GM12864 (cell line): ENCODE measurements around the gene DAB2.

ENCODE experiments used
- DNase-seq: peaks from one replicate; pipeline ENCODE4 v3.0.0-alpha.2; 2011; ENCODE audit warnings: low read depth
- H3K4me3 ChIP-seq: 2 replicates; pipeline ENCODE4 v1.5.1; 2011; ENCODE audit warnings: mild to moderate bottlenecking, low read depth, low read length, control low read depth
- CTCF ChIP-seq: IDR thresholded peaks from 2 replicates; pipeline ENCODE4 v1.5.1; 2011; ENCODE audit warnings: low read depth, mild to moderate bottlenecking, moderate library complexity, low read length, control low read depth, inconsistent platforms; ENCODE audit errors: missing control alignments

The DAB2 gene

GRCh38 chr5:39376293-39376714 lies 48.5 kb downstream of the DAB2 start:
- TF ChIP-seq CTCF = peak; percentile 69
- peak; percentile 13 for DNase-seq
- H3K4me3 ChIP-seq = no peak overlapping the region

GRCh38 chr5:39373791-39374190 lies 51.0 kb downstream of the DAB2 start:
- no peak for TF ChIP-seq CTCF
- DNase-seq = no peak
- H3K4me3 ChIP-seq = no peak overlapping the region

GRCh38 chr5:39371367-39371635 lies 53.5 kb downstream of the DAB2 start:
- no peak for DNase-seq
- H3K4me3 ChIP-seq = no peak overlapping the region
- TF ChIP-seq CTCF = no peak

GRCh38 chr5:39370555-39371366 lies 54.0 kb downstream of the DAB2 start:
- no peak for TF ChIP-seq CTCF
- no peak overlapping the region for H3K4me3 ChIP-seq
- DNase-seq = no peak

- no peak for TF ChIP-seq CTCF
Observed at GRCh38 chr5:39369123-39369815, 55.5 kb downstream of the DAB2 start.

GRCh38 chr5:39368116-39368515 lies 56.7 kb downstream of the DAB2 start:
- no peak overlapping the region for H3K4me3 ChIP-seq
- DNase-seq = no peak
- TF ChIP-seq CTCF = no peak

More at GRCh38 chr5:39369123-39369815, 55.5 kb downstream of the DAB2 start:
- no peak for DNase-seq
- H3K4me3 ChIP-seq = no peak overlapping the region
